ENCODE measurements around the gene MOGAT1. TPM values are rescaled to one million over a fixed set of nuclear protein-coding genes. Genes with fewer than 3 reads are reported as not detected.

Gene MOGAT1
- total and polyA plus RNA-seq, 9 of the 15 experiments (the other 6 are each of a cell fraction or from before 2014, with no cell fraction given), result not detected

DNA sequence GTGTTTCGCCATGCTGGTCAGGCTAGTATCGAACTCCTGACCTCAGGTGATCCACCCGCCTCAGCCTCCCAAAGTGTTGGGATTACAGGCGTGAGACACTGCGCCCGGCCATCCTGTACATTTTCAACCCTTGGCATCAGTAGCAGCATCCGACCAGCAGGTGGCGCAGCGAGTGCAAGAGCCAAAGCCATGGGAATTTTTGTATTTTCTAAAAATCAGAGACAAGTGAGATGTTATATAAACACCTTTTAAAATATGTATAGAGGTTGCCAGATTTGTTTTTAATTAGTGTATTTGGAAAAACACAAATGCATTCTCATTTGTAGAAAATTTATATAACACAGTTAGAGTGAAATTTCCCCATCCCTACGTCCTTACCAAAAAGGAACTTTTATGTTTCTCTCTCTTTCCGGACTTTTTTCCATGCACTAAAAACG lies 36.8 kb downstream of the MOGAT1 start (continued):
- TF ChIP-seq, protein P1, sequence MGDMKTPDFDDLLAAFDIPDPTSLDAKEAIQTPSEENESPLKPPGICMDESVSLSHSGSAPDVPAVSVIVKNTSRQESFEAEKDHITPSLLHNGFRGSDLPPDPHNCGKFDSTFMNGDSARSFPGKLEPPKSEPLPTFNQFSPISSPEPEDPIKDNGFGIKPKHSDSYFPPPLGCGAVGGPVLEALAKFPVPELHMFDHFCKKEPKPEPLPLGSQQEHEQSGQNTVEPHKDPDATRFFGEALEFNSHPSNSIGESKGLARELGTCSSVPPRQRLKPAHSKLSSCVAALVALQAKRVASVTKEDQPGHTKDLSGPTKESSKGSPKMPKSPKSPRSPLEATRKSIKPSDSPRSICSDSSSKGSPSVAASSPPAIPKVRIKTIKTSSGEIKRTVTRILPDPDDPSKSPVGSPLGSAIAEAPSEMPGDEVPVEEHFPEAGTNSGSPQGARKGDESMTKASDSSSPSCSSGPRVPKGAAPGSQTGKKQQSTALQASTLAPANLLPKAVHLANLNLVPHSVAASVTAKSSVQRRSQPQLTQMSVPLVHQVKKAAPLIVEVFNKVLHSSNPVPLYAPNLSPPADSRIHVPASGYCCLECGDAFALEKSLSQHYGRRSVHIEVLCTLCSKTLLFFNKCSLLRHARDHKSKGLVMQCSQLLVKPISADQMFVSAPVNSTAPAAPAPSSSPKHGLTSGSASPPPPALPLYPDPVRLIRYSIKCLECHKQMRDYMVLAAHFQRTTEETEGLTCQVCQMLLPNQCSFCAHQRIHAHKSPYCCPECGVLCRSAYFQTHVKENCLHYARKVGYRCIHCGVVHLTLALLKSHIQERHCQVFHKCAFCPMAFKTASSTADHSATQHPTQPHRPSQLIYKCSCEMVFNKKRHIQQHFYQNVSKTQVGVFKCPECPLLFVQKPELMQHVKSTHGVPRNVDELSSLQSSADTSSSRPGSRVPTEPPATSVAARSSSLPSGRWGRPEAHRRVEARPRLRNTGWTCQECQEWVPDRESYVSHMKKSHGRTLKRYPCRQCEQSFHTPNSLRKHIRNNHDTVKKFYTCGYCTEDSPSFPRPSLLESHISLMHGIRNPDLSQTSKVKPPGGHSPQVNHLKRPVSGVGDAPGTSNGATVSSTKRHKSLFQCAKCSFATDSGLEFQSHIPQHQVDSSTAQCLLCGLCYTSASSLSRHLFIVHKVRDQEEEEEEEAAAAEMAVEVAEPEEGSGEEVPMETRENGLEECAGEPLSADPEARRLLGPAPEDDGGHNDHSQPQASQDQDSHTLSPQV (IDR thresholded peaks at IDR 0.05), result no peak
- TF ChIP-seq RBM25 (IDR thresholded peaks at IDR 0.05; ENCODE audit: low read depth, low read length, severe bottlenecking) (no peak), CBX3 (IDR thresholded peaks at IDR 0.05; ENCODE audit: borderline replicate concordance in 1 of 2, low read length in 2 of 2) (0 out of 3 replicates have a peak, but pooled peaks of 1 of the 2 experiments have one; percentile 10), SPI1 (IDR thresholded peaks at IDR 0.05; ENCODE audit: borderline replicate concordance, low read depth, low read length) (no peak), ZSCAN29 (IDR thresholded peaks at IDR 0.05) (no peak), RBBP5 (IDR thresholded peaks at IDR 0.05; ENCODE audit: borderline replicate concordance, insufficient read depth, low read length, poor library complexity, severe bottlenecking) (no peak), POLR2B (IDR thresholded peaks at IDR 0.05; ENCODE audit: low read depth, partially characterized antibody) (no peak), CBX2 (IDR thresholded peaks at IDR 0.05; ENCODE audit: insufficient read depth, low read length, poor library complexity, severe bottlenecking) (no peak), DEAF1 (CRISPR knock-in tag; IDR thresholded peaks at IDR 0.05) (0 out of 2 replicates have a peak, but pooled peaks have one; percentile 15), EGR1 (conservative IDR thresholded peaks at IDR 0.05) (no peak), RREB1 (CRISPR knock-in tag; IDR thresholded peaks at IDR 0.05) (no peak), SMC3 (conservative IDR thresholded peaks at IDR 0.05; ENCODE audit: insufficient read depth, low read depth, low read length) (peak; percentile 50), SLC30A9 (CRISPR knock-in tag; IDR thresholded peaks at IDR 0.05) (no peak), GTF2B (IDR thresholded peaks at IDR 0.05; ENCODE audit: extremely low read depth, insufficient read length) (no peak)
